Activated B cell treated with CpG ODN at 0.5 μM for 24 hours (primary cell): Measurements from ENCODE around the gene B3GNT4. TPM values are rescaled to one million over a fixed set of nuclear protein-coding genes. Genes with fewer than 3 reads are reported as not detected.

Experiments used
- ATAC-seq: fragments of 200-7000 bp; cut with Tn5 transposase; one replicate; pipeline ENCODE4 v1.10.0; 2021; ENCODE audit warnings: low read depth, mild to moderate bottlenecking, moderate library complexity
- CTCF ChIA-PET: fragments of 350-600 bp; sonication (Branson Sonifier 250); formaldehyde crosslinking; loops from one replicate; lab custom pipeline; 2021; ENCODE audit warnings: antibody characterized with exemption; lab: Charles Lee
- POLR2A ChIA-PET: fragments of 350-600 bp; sonication (Branson Sonifier 250); formaldehyde crosslinking; loops from one replicate; lab custom pipeline; 2021; ENCODE audit warnings: antibody characterized with exemption; lab: Charles Lee
- DNase-seq: peaks from one replicate; pipeline ENCODE4 v3.0.0; 2022
- H3K27ac Mint-ChIP-seq: one replicate; pipeline ENCODE4 v1.8.0; 2020; ENCODE audit warnings: mixed read lengths
- H3K27me3 Mint-ChIP-seq: one replicate; pipeline ENCODE4 v1.8.0; 2021; ENCODE audit warnings: mixed read lengths
- H3K36me3 Mint-ChIP-seq: one replicate; pipeline ENCODE4 v1.8.0; 2021; ENCODE audit warnings: low read depth, mixed read lengths
- H3K4me1 Mint-ChIP-seq: one replicate; pipeline ENCODE4 v1.8.0; 2021; ENCODE audit warnings: mixed read lengths
- H3K4me3 Mint-ChIP-seq: one replicate; pipeline ENCODE4 v1.8.0; 2020; ENCODE audit warnings: mild to moderate bottlenecking, mixed read lengths
- H3K9me3 Mint-ChIP-seq: one replicate; pipeline ENCODE4 v1.8.0; 2020; ENCODE audit warnings: mixed read lengths
- CTCF ChIP-seq: fragments of 200-600 bp; IDR thresholded peaks from one replicate; pipeline ENCODE4 v1.8.0; 2022; ENCODE audit warnings: antibody characterized with exemption, mild to moderate bottlenecking
- intact Hi-C: fragments of 100-400 bp; cut with micrococcal nuclease; formaldehyde crosslinking; loops from one replicate; pipeline ENCODE4 v1.15.1; 2024
- total RNA-seq: library from RNA; stranded (reverse); gene quantifications from 2 replicates; pipeline ENCODE4 v1.2.3, GENCODE V29; 2022

B3GNT4 gene
- total RNA-seq, 1 donor from 2014 or later, result not detected

DNA sequence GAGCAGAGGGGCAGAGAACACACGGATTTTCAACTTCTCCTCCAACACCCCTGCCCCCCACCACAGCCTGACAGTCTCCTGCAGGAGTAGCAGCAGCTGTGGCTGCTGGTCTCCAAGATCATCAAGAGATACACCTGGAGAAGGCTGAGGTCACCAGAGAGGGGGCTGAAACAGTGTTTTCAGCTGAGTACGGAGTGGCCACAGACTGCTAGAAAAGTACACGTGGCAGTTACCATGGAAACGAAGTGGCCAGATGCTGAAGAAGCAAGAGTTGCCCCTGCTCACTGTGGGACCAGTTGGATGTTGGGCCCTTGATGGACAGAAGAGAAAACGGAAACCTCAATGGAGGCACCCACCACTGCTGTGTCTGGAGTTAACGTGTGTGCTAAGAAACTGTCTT, 27.3 kb downstream of the B3GNT4 start:
- ChIA-PET POLR2A (no interaction called here), CTCF (no interaction called here)
- Mint-ChIP-seq H3K27me3 (no peaks in the 10 kb centered on the region), H3K36me3 (peaks cover 59% of the 10 kb centered on the region), H3K9me3 (no peaks in the 10 kb centered on the region), H3K4me3 (no peak overlapping the region), H3K27ac (no peak overlapping the region), H3K4me1 (peaks cover 10% of the 10 kb centered on the region)
- no peak for ATAC-seq
- intact Hi-C loops, result no loop called here
- no peak for TF ChIP-seq CTCF
- no peak for DNase-seq

GRCh38 chr12:122232691-122233090, 29.2 kb downstream of the B3GNT4 start:
- no peak for ATAC-seq
- intact Hi-C loops, result no loop called here
- Mint-ChIP-seq H3K27ac (no peak overlapping the region), H3K9me3 (no peaks in the 10 kb centered on the region), H3K27me3 (no peaks in the 10 kb centered on the region), H3K4me3 (no peak overlapping the region), H3K4me1 (no peaks in the 10 kb centered on the region), H3K36me3 (peaks cover 66% of the 10 kb centered on the region)
- DNase-seq, result no peak
- ChIA-PET POLR2A (no interaction called here), CTCF (interaction anchor here (0.6 kb wide), 1 partner anchor 20 kb away, joined by 3 read pairs; no protein-coding TSS in a partner anchor)
- no peak for TF ChIP-seq CTCF

GRCh38 chr12:122235741-122236140, 32.2 kb downstream of the B3GNT4 start:
- intact Hi-C loops, result no loop called here
- Mint-ChIP-seq H3K27ac (no peak overlapping the region), H3K4me3 (no peak overlapping the region), H3K27me3 (no peaks in the 10 kb centered on the region), H3K4me1 (no peaks in the 10 kb centered on the region), H3K36me3 (peaks cover 74% of the 10 kb centered on the region), H3K9me3 (no peaks in the 10 kb centered on the region)
- TF ChIP-seq CTCF, result no peak
- ATAC-seq (no peak), DNase-seq (no peak)
- POLR2A ChIA-PET, result no interaction called here
- CTCF ChIA-PET, result no interaction called here

DNA sequence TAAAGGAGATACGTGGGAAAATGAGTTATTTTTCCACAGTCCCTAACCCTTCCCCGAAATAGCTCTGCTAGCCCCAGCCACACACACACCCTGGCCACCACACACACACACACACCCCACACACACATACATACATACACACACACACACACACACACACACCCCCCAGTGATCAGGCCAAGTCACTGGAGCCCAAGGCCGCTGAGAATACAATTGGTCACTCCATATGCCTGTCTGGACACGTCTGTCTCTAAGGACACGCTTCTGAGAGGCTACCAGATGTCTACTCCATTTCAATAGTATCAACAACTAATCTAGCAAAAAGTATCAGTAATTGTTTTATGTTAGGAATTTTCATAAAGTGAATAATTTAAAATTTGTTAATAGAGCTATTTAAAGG, 35.4 kb downstream of the B3GNT4 start:
- Mint-ChIP-seq H3K4me3 (no peak overlapping the region), H3K27ac (no peak overlapping the region), H3K9me3 (no peaks in the 10 kb centered on the region), H3K27me3 (no peaks in the 10 kb centered on the region), H3K4me1 (no peaks in the 10 kb centered on the region), H3K36me3 (peaks cover 65% of the 10 kb centered on the region)
- DNase-seq (no peak), ATAC-seq (no peak)
- ChIA-PET CTCF (no interaction called here), POLR2A (no interaction called here)
- intact Hi-C loops, result no loop called here
- TF ChIP-seq CTCF, result no peak

DNA sequence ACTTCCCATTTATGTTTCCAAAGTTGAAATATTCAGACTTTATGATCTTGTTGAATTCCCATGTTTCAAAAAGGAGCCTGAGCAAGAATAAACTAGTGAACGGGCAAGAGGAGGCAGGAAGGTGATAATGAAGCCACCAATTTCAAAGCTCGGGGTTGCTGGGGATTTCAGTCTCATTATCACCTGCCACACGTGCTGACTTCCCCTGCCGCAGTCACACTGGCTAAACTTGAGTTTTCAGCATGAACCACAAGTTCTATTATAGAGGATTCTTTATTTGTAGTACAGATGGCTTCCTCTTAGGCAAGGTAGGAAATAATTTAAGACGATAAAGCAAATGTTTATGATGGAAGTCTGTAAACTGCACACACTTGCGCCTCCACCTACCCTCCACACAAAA, 40.5 kb downstream of the B3GNT4 start:
- H3K4me1 Mint-ChIP-seq, result no peaks in the 10 kb centered on the region
- no peak overlapping the region for H3K4me3 Mint-ChIP-seq
- ChIA-PET POLR2A (interaction anchor here (0.7 kb wide), 1 partner anchor 18 kb away, joined by 3 read pairs; the partner anchor contains the start of gene DIABLO), CTCF (no interaction called here)
- H3K27ac Mint-ChIP-seq, result no peak overlapping the region
- H3K36me3 Mint-ChIP-seq, result peaks cover 69% of the 10 kb centered on the region
- no peaks in the 10 kb centered on the region for H3K27me3 Mint-ChIP-seq
- no peak for ATAC-seq
- TF ChIP-seq CTCF, result no peak
- no peak for DNase-seq
- no peaks in the 10 kb centered on the region for H3K9me3 Mint-ChIP-seq
- intact Hi-C loops, result no loop called here
